ENCODE data around the gene MLPH. TPM values are rescaled to one million over a fixed set of nuclear protein-coding genes. Genes with fewer than 3 reads are reported as not detected.

MLPH gene
- total and polyA plus RNA-seq, 2 of the 13 experiments (the other 11 are each of a cell fraction or from before 2014, with no cell fraction given) = 0.12 TPM; not detected in 1

- no peak for TF ChIP-seq CSRNP2 (CRISPR knock-in tag; conservative IDR thresholded peaks at IDR 0.05; ENCODE audit: low read depth)
- no peak for TF ChIP-seq ARHGAP35 (CRISPR knock-in tag; IDR thresholded peaks at IDR 0.05; ENCODE audit: borderline replicate concordance)
- TF ChIP-seq CENPX (CRISPR knock-in tag; IDR thresholded peaks at IDR 0.05) = no peak
- TF ChIP-seq PLSCR1 (CRISPR knock-in tag; IDR thresholded peaks at IDR 0.05; ENCODE audit: borderline replicate concordance) = no peak
Observed at GRCh38 chr2:237549643-237550415, 62.8 kb downstream of the MLPH start (continued).

GRCh38 chr2:237551071-237551574, 64.1 kb downstream of the MLPH start:
- WGBS (ENCODE audit: low lambda C conversion rate) = 12% methylated on average over 15 of the region's 16 CpGs
- POLR2A ChIA-PET = no interaction called here
- peak; percentile 53 for ATAC-seq
- peaks cover 49% of the 10 kb centered on the region for H3K4me1 ChIP-seq (ENCODE audit: insufficient read depth, low read length)
- in situ Hi-C loops (cut with HindIII; ENCODE audit: extremely low pct_ligation_motif_present, low pct_unique_long_range_greater_than_20kb) = no loop called here
- no TSS peak for BruUV-seq (replicated peaks)
- no peaks in the 10 kb centered on the region for H3K79me2 ChIP-seq (ENCODE audit: insufficient read depth, low read length)
- peak overlapping the region; percentile 33 for H2AFZ ChIP-seq (ENCODE audit: low read length)
- DNase-seq (ENCODE audit: low spot score) = no peak
- peak overlapping the region; percentile 22; the same call in 1 of the 2 replicates for H3K4me2 ChIP-seq (ENCODE audit: low read depth, low read length)
- H4K20me1 ChIP-seq (ENCODE audit: insufficient read depth, low read length) = no peaks in the 10 kb centered on the region
- no peak for FAIRE-seq
- no peak overlapping the region for H3K9ac ChIP-seq (ENCODE audit: insufficient read depth, low read depth, low read length)
- intact Hi-C loops (cut with micrococcal nuclease; ENCODE audit: unreplicated experiment) = no loop called here
- peaks cover 7% of the 10 kb centered on the region for H3K9me3 ChIP-seq (ENCODE audit: low read length)
- CTCF ChIA-PET (ENCODE audit: low intra/inter-chr PET ratio, low total read pairs) = no interaction called here
- H3K27me3 ChIP-seq (ENCODE audit: control insufficient read depth in 1 of 2, insufficient read depth in 2 of 2, low read length in 2 of 2) = peaks cover 7 to 34% of the 10 kb centered on the region in 2 experiments; a peak in 4 of 5 replicates
- H3K4me3 ChIP-seq (replicated peaks in 1 of 3; ENCODE audit: insufficient read depth in 1 of 3, low read depth in 2 of 3, low read length in 3 of 3) = no peak overlapping the region; a peak in 1 of 6 replicates
- no peaks in the 10 kb centered on the region for H3K36me3 ChIP-seq (replicated peaks in 1 of 2; ENCODE audit: control insufficient read depth in 1 of 2, insufficient read depth in 2 of 2, low read length in 2 of 2)
- no peak overlapping the region for H3K27ac ChIP-seq (ENCODE audit: extremely low read length, insufficient read depth, low read length)
- TF ChIP-seq FOXC1 (CRISPR knock-in tag; IDR thresholded peaks at IDR 0.05; ENCODE audit: borderline replicate concordance) (no peak), IKZF4 (CRISPR knock-in tag; IDR thresholded peaks at IDR 0.05; ENCODE audit: borderline replicate concordance, low read depth, not compliant biosample characterization) (no peak), TCF7L2 (IDR thresholded peaks at IDR 0.05; ENCODE audit: low read depth, low read length) (no peak), TEF (CRISPR knock-in tag; IDR thresholded peaks at IDR 0.05) (no peak), ZNF775 (CRISPR knock-in tag; IDR thresholded peaks at IDR 0.05; ENCODE audit: borderline replicate concordance) (no peak), MYC (CRISPR knock-in tag; IDR thresholded peaks at IDR 0.05; ENCODE audit: borderline replicate concordance) (peak; percentile 66), MTA3 (CRISPR knock-in tag; IDR thresholded peaks at IDR 0.05) (no peak), EZH2 (conservative IDR thresholded peaks at IDR 0.05; ENCODE audit: low read depth, low read length) (no peak), ZBTB7A (CRISPR knock-in tag; IDR thresholded peaks at IDR 0.05) (no peak), ARID4A (CRISPR knock-in tag; IDR thresholded peaks at IDR 0.05; ENCODE audit: borderline replicate concordance) (peak; percentile 32; the same call in 1 of the 2 replicates)
